GM19023 (cell line): ENCODE measurements around the gene PSMB11.

ENCODE experiments used
- ATAC-seq: cut with Tn5 transposase; IDR thresholded peaks from one replicate; pipeline ENCODE4 v1.9.1; 2021; ENCODE audit warnings: mild to moderate bottlenecking, moderate library complexity; ENCODE audit not compliant: unreplicated experiment

Gene PSMB11

GRCh38 chr14:23056956-23057756 is 15.1 kb downstream of the PSMB11 start, which contains the start of gene CDH24:
CDH24 (minus strand) TSS chr14:23057520; CDS start chr14:23055733, 1,787 bp downstream.
- peak; percentile 44 for ATAC-seq

- ATAC-seq: peak; percentile 60
Measured at GRCh38 chr14:23057757-23058653, 16.0 kb downstream of the PSMB11 start.

GRCh38 chr14:23058654-23059504 is 16.9 kb downstream of the PSMB11 start:
- no peak for ATAC-seq

- no peak for ATAC-seq
Measured at GRCh38 chr14:23060536-23061260, 18.7 kb downstream of the PSMB11 start.

GRCh38 chr14:23062002-23062401 is 20.0 kb downstream of the PSMB11 start:
- no peak for ATAC-seq

- no peak for ATAC-seq
Measured at GRCh38 chr14:23063601-23064000, 21.6 kb downstream of the PSMB11 start.

- ATAC-seq: no peak
Measured at GRCh38 chr14:23066368-23066767, 24.4 kb downstream of the PSMB11 start.

GRCh38 chr14:23066855-23067744 is 25.1 kb downstream of the PSMB11 start:
- no peak for ATAC-seq

GRCh38 chr14:23067847-23068788 is 26.1 kb downstream of the PSMB11 start:
- ATAC-seq: no peak

- peak; percentile 66 for ATAC-seq
Measured at GRCh38 chr14:23068789-23069412, 26.9 kb downstream of the PSMB11 start.

GRCh38 chr14:23069413-23069806 is 27.4 kb downstream of the PSMB11 start:
- no peak for ATAC-seq

- ATAC-seq: no peak
Measured at GRCh38 chr14:23070262-23071129, 28.5 kb downstream of the PSMB11 start.

GRCh38 chr14:23071244-23071920 is 29.4 kb downstream of the PSMB11 start:
- ATAC-seq: peak; percentile 76

- ATAC-seq: no peak
Measured at GRCh38 chr14:23071921-23072539, 30.0 kb downstream of the PSMB11 start.

GRCh38 chr14:23074906-23075305 is 32.9 kb downstream of the PSMB11 start:
- ATAC-seq: no peak
